HG02870 (cell line): ENCODE results near the gene DUS3L.

Experiments
- ATAC-seq: cut with Tn5 transposase; IDR thresholded peaks from one replicate; pipeline ENCODE4 v1.9.1; 2021; ENCODE audit warnings: mild to moderate bottlenecking, moderate library complexity; ENCODE audit not compliant: unreplicated experiment

Gene DUS3L

DNA sequence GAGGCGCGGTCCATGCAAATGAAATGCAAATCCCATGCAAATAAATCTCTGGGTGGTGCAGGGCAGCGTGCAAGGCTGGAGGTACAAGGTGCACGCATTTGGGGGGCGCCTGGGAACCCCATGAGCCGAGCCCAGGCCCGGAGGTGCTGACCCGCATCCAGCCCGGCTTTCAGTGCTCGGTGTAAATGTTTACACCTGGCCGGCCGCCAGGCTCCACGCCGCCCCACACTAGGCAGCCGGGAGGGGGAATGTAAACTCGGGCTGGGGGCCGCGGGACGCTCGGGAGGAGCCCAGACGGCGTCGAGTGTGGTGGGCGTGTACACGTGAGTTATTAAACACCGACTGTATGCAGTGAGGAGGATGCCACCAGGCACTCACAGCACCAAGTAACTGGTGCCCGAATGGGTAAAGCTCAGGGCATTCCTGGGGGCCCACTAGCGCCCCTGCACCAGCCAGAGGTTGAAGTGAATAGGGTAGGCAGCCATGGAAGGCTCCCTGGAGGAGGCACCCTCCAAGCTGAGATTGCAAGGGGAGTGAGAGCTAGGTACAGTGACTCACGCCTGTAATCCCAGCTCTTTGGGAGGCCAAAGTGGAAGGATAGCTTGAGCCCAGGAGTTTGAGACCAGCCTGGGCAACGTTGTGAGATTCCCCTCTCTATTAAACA, 31.4 kb upstream of the DUS3L start:
- no peak for ATAC-seq

DNA sequence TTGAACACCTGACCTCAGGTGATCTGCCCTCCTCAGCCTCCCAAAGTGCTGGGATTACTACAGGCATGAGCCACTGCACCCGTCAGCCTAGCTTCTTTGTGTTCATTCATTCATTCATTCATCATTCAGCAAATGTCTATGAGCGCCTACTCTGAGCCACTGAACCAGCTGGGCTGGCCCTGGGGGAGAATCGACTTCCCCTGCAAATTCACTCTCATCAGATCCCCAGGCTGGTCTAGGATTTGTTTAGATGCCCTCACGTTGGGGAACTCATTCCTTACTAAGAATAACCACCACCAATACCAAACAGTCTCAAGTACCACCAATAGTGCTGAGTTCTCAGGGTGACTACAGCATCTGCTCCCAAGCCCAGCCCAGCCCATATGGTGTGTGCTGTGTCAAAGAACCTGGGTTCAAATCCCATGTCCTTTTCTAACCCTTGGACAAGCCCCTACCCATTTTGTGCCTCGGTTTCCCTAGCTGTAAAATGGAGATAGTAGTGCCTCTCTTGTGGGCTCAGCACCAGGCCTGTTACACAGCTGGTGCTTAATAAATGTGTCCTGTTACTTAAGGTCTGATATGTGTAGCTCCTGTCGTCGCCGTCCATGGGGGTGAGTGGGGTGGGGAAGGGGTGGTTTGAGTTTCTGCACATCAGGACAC, 30.7 kb upstream of the DUS3L start:
- ATAC-seq: no peak

DNA sequence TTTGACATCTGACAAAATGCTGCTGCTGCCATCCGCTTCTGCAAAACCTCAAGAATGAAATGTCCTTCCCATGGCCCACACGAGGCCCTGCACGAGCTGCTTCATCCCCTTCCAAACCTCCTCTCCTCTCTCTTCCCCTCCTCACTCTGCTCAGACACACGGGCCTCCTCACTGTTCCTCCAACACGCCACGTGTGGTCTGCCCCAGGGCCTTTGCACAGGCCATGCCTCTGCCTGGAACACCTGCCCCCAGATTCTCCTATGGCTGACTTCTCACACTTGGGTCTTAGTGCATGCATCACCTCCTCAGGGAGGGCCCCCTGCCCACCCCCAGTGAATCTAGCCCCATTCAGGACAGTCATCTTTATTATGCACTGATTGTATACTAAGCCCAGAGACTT, 29.8 kb upstream of the DUS3L start:
- ATAC-seq: no peak

DNA sequence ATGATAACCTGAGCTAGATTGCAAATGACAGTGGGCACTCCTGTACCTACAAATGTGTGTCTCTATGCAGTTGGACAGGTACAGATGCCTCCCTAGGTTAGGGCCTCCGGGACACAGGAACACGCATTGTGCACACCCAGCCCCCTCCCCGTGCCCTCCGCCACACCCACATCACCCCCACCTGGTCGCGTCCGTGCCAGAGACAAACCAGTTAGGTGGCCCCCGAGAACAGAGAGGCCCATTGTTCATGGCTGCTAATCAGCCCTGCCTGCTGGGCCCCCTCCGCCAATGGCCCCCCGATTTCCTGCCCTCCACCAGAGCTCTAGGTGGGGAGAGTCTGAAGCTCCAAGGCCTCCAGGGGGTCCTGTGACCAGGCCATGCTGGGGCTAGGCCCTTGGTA, 27.6 kb upstream of the DUS3L start:
- no peak for ATAC-seq

DNA sequence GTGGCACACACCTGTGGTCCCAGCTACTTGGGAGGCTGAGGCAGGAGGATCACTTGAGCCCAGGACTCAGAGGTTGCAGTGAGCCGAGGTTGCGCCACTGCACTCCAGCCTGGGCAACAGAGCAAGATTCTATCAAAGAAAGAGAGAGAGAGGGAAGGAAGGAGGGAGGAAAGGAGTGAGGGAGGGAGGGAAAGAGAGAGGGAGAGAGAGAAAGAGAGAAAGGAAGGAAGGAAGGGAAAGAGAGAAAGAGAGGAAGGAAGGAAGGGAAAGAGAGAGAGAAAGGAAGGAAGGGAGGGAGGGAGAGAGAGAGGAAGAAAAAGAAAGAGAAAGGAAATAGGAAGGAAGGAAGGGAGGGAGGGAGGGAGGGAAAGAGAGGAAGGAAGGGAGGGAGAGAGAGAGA, 26.3 kb upstream of the DUS3L start:
- no peak for ATAC-seq

DNA sequence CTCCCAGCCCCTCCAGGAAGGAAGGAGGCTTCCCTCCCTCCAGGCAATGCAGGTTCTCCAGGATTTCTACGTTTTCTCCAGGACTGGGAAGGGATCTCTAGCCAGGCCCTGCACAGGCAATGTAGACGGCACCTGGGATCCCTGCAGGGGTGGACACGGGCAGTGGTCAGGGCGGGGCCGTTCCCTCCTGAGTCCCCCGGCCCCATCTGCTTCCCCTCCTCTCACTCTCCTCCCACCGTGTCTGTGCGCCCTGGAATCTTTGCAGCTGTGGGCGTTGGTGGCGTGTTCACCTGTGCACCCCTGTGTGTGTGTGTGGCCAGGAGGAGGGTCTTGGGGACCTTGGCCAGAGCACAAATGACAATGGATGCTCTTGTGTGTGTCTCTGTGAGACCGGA, 23.9 kb upstream of the DUS3L start:
- no peak for ATAC-seq

DNA sequence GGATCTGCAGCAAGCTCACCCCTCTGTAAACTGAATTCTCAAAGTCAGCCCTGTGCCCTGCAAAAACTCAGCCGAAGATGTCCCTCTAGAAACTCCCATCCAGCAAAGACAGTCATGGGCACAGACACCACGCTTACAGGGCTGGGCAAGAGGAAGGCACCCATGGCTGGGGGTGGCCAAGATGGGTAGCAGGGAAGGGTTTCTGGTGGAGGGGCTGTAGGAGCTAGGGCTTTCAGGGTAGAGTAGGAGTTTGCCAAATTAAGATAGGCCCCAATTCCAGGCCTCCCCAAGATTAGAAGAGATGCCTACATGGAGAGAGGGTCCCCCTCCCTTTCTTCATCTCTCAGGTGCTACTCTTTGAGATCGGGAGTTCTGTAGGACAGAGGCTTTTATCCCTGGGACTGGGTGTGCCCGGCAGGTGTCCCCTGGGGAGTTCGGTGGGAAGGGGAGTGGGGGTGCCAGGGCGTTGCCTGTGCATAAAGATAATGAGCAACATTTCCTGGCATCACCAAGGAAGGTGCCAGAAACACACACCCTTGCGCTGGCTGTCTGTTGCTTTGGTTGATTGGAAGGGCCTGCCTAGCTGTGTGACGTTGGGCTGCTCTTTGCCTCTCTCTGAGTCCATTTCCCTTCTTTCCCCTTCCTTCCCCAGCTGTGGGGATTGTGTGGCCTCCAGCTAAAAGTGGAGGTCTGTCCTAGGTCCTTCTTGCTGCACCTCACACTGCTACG, 23.3 kb upstream of the DUS3L start:
- no peak for ATAC-seq

DNA sequence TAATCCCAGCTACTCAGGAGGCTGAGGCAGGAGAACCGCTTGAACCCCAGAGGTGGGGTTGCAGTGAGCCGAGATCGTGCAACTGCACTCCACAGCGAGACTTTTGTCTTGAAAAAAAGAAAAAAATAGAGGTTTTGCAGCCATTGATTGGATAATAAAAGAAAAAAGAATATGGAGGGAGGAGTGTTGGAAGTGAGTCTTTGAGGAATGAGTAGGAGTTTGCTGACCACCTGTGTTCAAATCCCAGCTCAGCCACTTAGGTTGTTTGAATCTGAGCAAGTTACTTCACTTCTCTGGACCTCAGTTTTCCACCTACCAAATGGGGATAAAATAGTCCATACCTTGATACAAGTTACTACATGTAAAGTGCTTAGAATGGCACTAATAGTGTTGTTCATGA, 20.2 kb upstream of the DUS3L start:
- ATAC-seq: no peak

DNA sequence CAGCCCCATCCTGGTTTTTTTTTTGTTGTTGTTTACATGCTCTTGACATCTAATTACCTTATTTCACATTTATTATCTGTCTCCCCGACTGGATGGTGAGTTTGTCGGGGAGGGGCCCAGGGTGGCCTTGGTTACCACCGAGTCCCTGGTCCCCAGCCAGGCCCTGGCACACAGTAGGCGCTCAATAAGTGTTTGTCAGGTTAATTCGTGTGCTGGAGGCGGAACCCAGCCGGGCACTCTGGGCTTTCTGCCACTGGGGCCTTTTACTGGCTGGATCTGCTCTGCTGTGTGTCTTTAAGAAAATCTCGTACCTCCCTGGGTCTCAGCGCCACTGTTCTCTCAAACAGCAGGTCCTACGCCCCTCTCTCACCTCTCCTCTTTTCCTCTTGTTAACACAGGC, 18.5 kb upstream of the DUS3L start:
- ATAC-seq: no peak

DNA sequence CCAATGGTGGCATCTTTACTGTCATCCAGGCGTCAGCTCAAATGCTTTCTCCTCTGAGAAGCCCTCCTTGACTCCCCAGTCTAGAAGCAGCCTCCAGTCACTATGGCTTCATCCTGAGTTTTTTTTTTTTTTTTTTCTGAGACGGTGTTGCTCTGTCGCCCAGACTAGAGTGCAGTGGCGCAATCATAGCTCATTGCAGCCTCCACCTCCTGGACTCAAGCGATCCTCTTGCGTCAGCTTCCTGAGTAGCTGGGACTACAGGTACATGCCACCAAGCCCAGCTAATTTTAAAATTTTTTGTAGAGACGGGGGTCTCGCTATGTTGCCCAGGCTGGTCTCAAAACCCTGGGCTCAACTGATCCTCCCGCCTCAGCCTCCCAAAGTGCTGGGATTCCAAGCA, 18.1 kb upstream of the DUS3L start:
- no peak for ATAC-seq

DNA sequence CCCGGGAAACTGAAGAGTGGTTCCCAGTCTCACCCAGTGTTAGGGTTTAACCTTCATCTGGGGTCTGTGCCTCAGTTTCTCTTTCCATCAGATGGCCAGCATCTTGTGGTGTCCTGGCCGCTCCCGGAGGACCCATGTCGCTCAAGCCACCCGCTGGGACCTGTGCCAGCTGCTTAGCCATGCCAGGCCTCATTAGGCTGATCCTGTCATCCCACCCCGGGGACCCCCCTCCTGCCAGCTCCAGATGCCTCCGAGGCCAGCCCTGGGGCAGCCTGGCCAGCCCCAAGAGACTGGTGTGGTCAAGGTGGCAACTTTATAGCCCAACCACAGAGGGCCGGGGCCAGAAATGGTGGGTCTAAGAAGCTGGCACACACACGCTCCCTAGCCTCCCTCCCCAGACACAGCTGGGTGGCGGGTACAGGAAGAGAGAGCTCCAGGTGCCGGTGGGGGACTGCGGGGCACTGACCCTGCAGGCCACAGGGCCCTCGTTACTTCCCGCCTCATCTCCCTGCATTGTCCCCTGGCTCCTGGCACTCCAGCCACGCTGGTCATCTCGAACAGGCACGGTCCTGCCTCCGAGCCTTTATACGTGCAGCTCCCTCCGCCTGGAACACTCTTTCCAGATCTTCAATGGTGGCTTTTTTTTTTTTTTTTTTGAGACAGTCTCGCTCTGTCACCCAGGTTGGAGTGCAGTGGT, 17.3 kb upstream of the DUS3L start:
- no peak for ATAC-seq

DNA sequence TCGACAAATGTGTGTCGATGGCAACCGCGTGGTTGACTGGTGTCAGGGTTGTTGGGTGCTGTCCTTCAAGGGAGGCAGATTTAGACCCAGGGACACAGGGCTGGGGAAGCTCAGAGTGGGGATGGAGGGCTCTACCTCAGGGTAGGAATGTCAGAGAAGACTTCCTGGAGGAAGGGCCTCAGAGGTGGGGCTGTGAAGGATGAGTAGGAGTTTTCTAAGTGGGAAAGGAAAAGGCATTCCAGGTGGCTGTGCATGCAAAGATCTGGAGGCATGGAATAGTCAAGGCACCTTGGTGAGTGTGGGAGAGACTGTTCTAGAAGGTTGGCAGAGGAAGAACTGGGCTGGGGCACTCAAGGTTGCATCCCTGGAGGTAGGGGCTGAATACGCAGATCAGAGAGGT, 15.9 kb upstream of the DUS3L start:
- no peak for ATAC-seq

DNA sequence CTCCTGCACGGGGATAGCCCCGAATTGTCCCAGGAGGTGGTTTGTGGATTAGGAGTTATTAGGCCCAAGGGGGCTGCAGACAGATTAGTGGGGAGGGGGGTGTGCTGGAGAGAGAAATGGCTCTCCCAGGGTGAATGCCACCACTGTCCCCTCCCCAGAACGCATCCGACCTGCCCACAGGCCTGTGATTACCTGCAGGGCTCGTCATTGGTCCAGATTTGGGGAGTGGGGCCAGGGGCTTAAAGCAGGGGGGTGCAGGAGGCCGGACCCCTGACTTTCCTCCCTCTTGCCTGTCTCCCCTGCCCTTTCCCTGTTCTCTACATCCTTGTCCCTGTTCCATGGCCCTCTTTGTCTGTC, 15.1 kb upstream of the DUS3L start:
- no peak for ATAC-seq

DNA sequence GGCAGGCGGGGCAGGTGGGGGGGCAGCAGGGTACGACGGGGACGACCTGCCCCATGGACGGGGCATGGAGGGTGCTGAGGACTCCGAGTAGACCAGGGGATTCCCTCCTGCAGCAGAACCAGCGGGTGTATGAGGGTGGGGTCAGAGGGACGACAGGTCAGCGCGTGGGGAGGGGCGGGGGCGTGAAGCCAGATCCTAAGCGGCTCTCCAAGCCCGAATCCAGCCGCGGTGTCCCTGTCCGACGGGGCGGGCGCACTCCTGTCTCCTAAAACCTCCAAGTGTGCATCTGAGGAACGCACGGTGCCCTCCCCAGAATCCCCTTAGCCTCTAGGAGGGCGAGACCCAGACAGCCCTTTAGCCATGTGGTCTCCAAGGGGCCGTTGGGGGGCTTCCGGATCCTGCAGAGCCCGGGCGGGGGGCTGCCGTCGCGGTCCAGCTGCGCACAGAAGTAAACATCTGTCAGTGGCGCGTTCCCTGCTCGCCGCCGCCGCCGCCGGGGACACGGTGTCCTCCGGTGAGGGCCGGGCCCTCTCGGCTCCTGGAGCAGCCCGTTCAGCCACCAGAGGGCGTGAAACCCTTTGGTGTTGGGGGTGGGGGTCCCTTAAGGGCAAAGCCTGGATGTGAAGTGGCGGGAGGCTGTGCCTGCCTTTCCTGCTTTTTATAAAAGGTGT, 14.6 kb upstream of the DUS3L start:
- no peak for ATAC-seq

DNA sequence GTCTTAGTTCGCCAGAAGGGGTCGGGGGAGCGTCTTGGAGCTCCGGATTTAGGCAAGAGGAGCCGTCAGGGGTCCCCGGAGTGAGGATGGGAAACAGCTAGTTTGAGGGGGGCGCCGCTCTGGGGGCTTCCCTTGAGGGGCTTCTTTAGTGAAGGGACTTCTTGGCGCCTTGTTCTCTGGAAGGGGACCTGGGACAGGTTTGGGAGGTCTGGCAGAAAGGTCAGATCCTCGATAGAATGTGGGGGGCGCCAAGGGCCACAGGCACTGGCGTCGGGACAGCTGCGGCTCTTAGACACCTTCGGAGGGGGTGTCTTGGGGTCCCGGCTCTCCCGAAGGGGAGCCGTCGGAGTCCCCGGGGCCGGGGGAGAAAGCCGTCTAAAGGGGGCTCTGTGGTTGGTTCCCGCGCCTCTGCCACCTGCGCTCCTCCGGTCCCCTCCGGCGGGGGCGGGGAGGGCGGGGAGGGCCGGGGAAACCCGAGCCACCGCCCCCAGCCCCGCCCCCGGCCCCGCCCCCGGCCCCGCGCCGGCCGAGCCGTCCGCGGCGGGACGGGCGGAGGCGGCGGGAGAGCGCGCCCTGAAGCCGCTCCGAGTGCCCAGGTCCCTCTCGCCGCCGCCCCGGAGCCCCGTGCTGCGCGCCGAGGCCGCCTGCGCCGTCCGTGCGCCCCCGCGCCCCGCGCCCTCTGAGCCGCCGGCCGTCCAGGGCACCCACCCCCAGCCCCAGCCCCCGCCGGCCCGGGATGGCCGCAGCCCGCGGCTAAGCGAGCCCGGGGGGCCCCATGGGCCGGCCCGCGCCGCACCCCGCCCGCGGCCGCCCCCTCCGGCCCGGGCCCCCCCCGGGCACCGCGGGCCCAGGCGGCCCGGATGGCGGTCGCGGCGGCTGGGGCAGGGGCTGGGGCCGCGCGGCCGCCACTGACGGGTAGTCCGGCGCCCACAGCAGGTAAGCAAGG, 13.8 kb upstream of the DUS3L start, which contains the start of gene NRTN:
Gene NRTN, plus strand, starts transcription at position 552 of the 946 bp plus-strand sequence. CDS start 19,099 bp downstream, outside the sequence.
- no peak for ATAC-seq

DNA sequence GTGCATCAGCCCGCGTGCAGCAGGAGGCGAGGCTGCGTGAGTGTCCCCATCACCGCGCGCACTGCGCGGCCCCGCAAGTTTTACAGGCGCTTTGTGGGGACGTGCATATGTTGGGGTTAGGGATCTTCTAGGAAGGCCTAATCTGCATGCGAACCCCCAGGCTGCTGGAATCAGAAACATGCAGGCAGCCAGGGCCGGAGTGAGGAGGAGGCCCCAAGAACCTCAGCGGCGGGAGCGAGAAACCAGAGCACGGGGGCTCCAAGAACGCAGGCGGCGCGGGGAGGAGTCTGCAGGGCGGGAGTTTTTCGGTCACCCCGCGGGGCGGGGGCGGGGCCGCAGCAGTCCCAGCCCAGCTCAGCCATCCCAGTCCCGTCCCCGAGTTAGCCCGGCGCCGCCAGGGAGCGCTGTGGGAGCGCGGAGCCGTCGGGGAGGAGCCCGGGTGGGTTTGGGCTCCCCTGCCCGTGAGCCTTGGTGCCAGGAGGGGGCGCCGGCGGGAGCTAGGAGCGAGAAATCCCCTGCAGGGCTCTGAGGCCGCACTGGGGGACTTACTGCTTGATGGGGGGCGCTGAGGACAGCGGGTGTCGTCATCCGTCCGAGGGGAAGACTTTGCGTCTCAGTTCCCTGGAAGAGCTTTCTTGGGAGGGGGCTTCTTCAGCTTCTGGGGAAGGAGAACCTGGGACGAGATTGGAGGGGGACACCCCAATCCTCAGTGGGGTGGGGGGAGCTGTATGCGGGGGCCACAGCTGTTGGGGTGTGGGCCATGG, 13.0 kb upstream of the DUS3L start:
- ATAC-seq: peak; percentile 42

DNA sequence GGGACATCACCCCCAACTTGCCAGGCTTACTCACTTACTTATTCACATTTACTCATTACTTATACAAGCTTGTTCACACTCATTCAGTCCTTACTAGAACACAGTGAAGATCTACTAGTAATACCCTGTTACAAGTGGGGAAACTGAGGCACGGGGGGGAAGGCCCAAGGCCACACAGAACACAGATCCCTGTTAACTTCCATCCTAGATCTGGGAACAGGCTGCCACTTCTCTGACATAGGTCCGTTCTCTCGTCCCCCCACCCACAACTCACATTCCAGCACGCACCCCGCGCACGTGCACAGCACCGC, 12.4 kb upstream of the DUS3L start:
- ATAC-seq: no peak

DNA sequence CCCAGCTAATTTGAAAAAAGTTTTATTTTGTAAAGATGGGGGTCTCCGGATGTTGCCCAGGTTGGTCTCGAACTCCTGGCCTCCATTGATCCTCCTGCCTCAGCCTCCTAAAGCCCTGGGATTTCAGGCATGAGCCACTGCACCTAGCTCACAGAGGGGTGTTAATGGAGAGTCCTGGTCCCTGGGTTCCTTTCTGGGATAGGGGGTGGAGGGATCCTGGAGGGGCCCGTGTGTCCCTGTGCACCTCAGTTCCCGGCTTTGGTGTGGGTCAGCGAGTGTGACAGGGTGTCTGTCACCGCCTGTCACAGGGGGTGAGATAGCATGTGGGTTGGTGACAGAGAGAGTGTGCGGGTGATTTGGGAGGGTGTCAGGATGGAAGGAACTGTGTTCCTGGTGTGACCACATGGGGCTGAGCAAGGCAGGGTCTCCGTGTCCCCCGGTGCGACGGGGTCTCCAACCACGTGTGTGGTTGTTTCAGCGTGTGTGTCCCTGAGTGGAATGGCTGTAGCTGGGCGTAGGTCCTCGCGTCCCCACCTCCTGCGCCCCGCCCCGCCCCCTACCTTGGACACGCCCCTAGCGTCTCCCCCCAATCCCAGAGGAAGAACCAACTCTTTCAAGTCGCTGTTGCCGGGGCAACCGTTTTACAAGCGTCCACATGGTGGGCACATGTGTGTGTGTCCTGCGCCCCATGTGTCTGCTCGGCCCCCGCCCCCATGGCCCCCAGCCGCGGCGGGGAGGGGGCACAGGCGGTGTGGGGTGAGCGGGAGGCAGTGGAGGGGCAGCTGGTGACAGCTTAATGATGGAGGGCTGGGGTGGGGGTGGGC, 11.0 kb upstream of the DUS3L start:
- ATAC-seq: no peak
